Measurements from ENCODE around the gene NRIP1.

DNA sequence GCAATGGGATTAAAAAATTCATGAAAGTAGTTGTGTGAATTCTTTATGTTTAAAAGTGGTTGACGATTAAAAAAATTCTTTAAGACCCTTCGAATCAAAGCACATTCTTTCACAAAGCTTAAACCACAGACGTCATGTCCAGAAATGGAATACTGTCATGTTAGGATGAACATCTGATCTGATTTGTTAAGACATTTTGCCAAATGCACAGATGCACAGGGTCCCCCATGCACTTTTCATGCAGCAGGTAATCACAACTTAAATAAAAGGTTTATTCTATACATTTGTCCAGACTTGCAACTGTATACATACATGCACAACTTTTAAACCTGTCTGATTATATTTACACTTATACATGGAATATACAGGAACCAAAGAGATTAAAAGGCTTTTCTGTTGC is 103.3 kb downstream of the NRIP1 start:
- TF ChIP-seq, protein P1, sequence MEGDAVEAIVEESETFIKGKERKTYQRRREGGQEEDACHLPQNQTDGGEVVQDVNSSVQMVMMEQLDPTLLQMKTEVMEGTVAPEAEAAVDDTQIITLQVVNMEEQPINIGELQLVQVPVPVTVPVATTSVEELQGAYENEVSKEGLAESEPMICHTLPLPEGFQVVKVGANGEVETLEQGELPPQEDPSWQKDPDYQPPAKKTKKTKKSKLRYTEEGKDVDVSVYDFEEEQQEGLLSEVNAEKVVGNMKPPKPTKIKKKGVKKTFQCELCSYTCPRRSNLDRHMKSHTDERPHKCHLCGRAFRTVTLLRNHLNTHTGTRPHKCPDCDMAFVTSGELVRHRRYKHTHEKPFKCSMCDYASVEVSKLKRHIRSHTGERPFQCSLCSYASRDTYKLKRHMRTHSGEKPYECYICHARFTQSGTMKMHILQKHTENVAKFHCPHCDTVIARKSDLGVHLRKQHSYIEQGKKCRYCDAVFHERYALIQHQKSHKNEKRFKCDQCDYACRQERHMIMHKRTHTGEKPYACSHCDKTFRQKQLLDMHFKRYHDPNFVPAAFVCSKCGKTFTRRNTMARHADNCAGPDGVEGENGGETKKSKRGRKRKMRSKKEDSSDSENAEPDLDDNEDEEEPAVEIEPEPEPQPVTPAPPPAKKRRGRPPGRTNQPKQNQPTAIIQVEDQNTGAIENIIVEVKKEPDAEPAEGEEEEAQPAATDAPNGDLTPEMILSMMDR (IDR thresholded peaks at IDR 0.05), result no peak
- TF ChIP-seq POLR2A (IDR thresholded peaks at IDR 0.05), result no peak
